ENCODE results near the gene CAMTA1. TPM values are rescaled to one million over a fixed set of nuclear protein-coding genes. Genes with fewer than 3 reads are reported as not detected.

The CAMTA1 gene
- total RNA-seq, 6 experiments from 2014 or later: 78.1 to 96.6 (median 86.1) TPM

- Mint-ChIP-seq H3K27me3 (ENCODE audit: insufficient read depth) (no peaks in the 10 kb centered on the region), H3K27ac (peak overlapping the region; percentile 73), H3K9me3 (no peaks in the 10 kb centered on the region), H3K4me1 (ENCODE audit: low read depth) (peaks cover 63% of the 10 kb centered on the region), H3K4me3 (no peak overlapping the region; the same call in 1 of the 2 replicates), H3K36me3 (ENCODE audit: low read depth) (no peaks in the 10 kb centered on the region)
- no peak for TF ChIP-seq CTCF (IDR thresholded peaks at IDR 0.05)
- peak; percentile 72 for DNase-seq
Measured at GRCh38 chr1:6795661-6796060, 10.4 kb downstream of the CAMTA1 start.

- H3K9me3 Mint-ChIP-seq: no peaks in the 10 kb centered on the region
- H3K4me1 Mint-ChIP-seq (ENCODE audit: low read depth): peaks cover 65% of the 10 kb centered on the region
- TF ChIP-seq CTCF (IDR thresholded peaks at IDR 0.05): no peak
- no peaks in the 10 kb centered on the region for H3K27me3 Mint-ChIP-seq (ENCODE audit: insufficient read depth)
- DNase-seq: no peak
- no peaks in the 10 kb centered on the region for H3K36me3 Mint-ChIP-seq (ENCODE audit: low read depth)
- H3K27ac Mint-ChIP-seq: no peak overlapping the region
- H3K4me3 Mint-ChIP-seq: no peak overlapping the region
Measured at GRCh38 chr1:6796095-6796494, 10.8 kb downstream of the CAMTA1 start.

GRCh38 chr1:6799499-6799898, 14.2 kb downstream of the CAMTA1 start:
- H3K27me3 Mint-ChIP-seq (ENCODE audit: insufficient read depth): no peaks in the 10 kb centered on the region
- H3K4me3 Mint-ChIP-seq: peak overlapping the region; percentile 42; the same call in 1 of the 2 replicates
- H3K9me3 Mint-ChIP-seq: no peaks in the 10 kb centered on the region
- TF ChIP-seq CTCF (IDR thresholded peaks at IDR 0.05): no peak
- H3K36me3 Mint-ChIP-seq (ENCODE audit: low read depth): no peaks in the 10 kb centered on the region
- no peak for DNase-seq
- peaks cover 69% of the 10 kb centered on the region for H3K4me1 Mint-ChIP-seq (ENCODE audit: low read depth)
- peak overlapping the region; percentile 92 for H3K27ac Mint-ChIP-seq

GRCh38 chr1:6800745-6801144, 15.5 kb downstream of the CAMTA1 start:
- Mint-ChIP-seq H3K4me3 (peak overlapping the region; percentile 78), H3K27me3 (ENCODE audit: insufficient read depth) (no peaks in the 10 kb centered on the region), H3K9me3 (no peaks in the 10 kb centered on the region), H3K27ac (peak overlapping the region; percentile 92), H3K36me3 (ENCODE audit: low read depth) (no peaks in the 10 kb centered on the region), H3K4me1 (ENCODE audit: low read depth) (peaks cover 57% of the 10 kb centered on the region)
- peak; percentile 85 for DNase-seq
- no peak for TF ChIP-seq CTCF (IDR thresholded peaks at IDR 0.05)

- H3K9me3 Mint-ChIP-seq: no peaks in the 10 kb centered on the region
- DNase-seq: no peak
- TF ChIP-seq CTCF (IDR thresholded peaks at IDR 0.05): no peak
- no peaks in the 10 kb centered on the region for H3K36me3 Mint-ChIP-seq (ENCODE audit: low read depth)
- peak overlapping the region; percentile 92 for H3K27ac Mint-ChIP-seq
- H3K27me3 Mint-ChIP-seq (ENCODE audit: insufficient read depth): no peaks in the 10 kb centered on the region
- peaks cover 52% of the 10 kb centered on the region for H3K4me1 Mint-ChIP-seq (ENCODE audit: low read depth)
- H3K4me3 Mint-ChIP-seq: peak overlapping the region; percentile 78
Measured at GRCh38 chr1:6801199-6801598, 15.9 kb downstream of the CAMTA1 start.

- H3K27ac Mint-ChIP-seq: peak overlapping the region; percentile 92
- no peak for TF ChIP-seq CTCF (IDR thresholded peaks at IDR 0.05)
- peak overlapping the region; percentile 78 for H3K4me3 Mint-ChIP-seq
- peak; percentile 65 for DNase-seq
- H3K4me1 Mint-ChIP-seq (ENCODE audit: low read depth): peaks cover 46% of the 10 kb centered on the region
- H3K36me3 Mint-ChIP-seq (ENCODE audit: low read depth): no peaks in the 10 kb centered on the region
- H3K9me3 Mint-ChIP-seq: no peaks in the 10 kb centered on the region
- H3K27me3 Mint-ChIP-seq (ENCODE audit: insufficient read depth): no peaks in the 10 kb centered on the region
Measured at GRCh38 chr1:6801966-6802365, 16.7 kb downstream of the CAMTA1 start.
